CD4-positive, alpha-beta T cell treated with Interferon alpha-2 for 1 hour (primary cell): ENCODE data around the gene NOS1.
"Not testable (repeated sequence)": the region's sequence is repeated elsewhere in the genome, so short reads cannot be mapped to it uniquely, and the experiment has no call there.

Experiments used
- DNase-seq, 2 donors: peaks; one replicate each; pipeline ENCODE4 v3.0.0-alpha.2; 2020 to 2022

Gene NOS1

GRCh38 chr12:117202033-117202432 is 159.4 kb downstream of the NOS1 start:
- no peak for DNase-seq

GRCh38 chr12:117199956-117200744 is 161.3 kb downstream of the NOS1 start:
- not testable (repeated sequence) for DNase-seq

- not testable (repeated sequence) for DNase-seq
These were observed 165.1 kb downstream of the NOS1 start for GRCh38 chr12:117196334-117196733.

- not testable (repeated sequence) for DNase-seq
These were observed 166.4 kb downstream of the NOS1 start for GRCh38 chr12:117195027-117195426.

- DNase-seq: no peak
These were observed 167.5 kb downstream of the NOS1 start for GRCh38 chr12:117193903-117194302.

GRCh38 chr12:117192581-117192980 is 168.8 kb downstream of the NOS1 start:
- not testable (repeated sequence) for DNase-seq

GRCh38 chr12:117192057-117192456 is 169.4 kb downstream of the NOS1 start:
- no peak for DNase-seq

- peak; percentile 91 to 95 for DNase-seq
These were observed 171.1 kb downstream of the NOS1 start, which contains the start of gene FBXO21 for GRCh38 chr12:117190210-117190781. TSS of gene FBXO21 (minus strand) at chr12:117190470. CDS start at chr12:117190456, 14 bp downstream.

- DNase-seq: peak; percentile 9 to 39
These were observed 171.7 kb downstream of the NOS1 start for GRCh38 chr12:117189725-117190209.

- no peak for DNase-seq
These were observed 172.3 kb downstream of the NOS1 start for GRCh38 chr12:117188961-117189724.

GRCh38 chr12:117188121-117188665 is 173.2 kb downstream of the NOS1 start:
- no peak for DNase-seq

GRCh38 chr12:117187421-117187820 is 174.0 kb downstream of the NOS1 start:
- no peak for DNase-seq

- no peak for DNase-seq
These were observed 178.6 kb downstream of the NOS1 start for GRCh38 chr12:117182866-117183265.

GRCh38 chr12:117181468-117181843 is 180.0 kb downstream of the NOS1 start:
- DNase-seq: not testable (repeated sequence)

GRCh38 chr12:117180758-117181467 is 180.5 kb downstream of the NOS1 start:
- no peak for DNase-seq

- DNase-seq: no peak
These were observed 182.7 kb downstream of the NOS1 start for GRCh38 chr12:117178745-117179144.

- no peak for DNase-seq
These were observed 183.1 kb downstream of the NOS1 start for GRCh38 chr12:117178301-117178700.

- no peak for DNase-seq
These were observed 189.3 kb downstream of the NOS1 start for GRCh38 chr12:117172168-117172567.

- DNase-seq: no peak
These were observed 189.8 kb downstream of the NOS1 start for GRCh38 chr12:117171499-117172162.

- DNase-seq: no peak
These were observed 191.9 kb downstream of the NOS1 start for GRCh38 chr12:117169548-117169947.

- no peak for DNase-seq
These were observed 192.4 kb downstream of the NOS1 start for GRCh38 chr12:117168976-117169375.

GRCh38 chr12:117167769-117168168 is 193.7 kb downstream of the NOS1 start:
- no peak for DNase-seq
